Measurements from ENCODE around the gene WIPF2.
"Not testable (repeated sequence)": the region's sequence is repeated elsewhere in the genome, so short reads cannot be mapped to it uniquely, and the experiment has no call there.

Gene WIPF2

DNA sequence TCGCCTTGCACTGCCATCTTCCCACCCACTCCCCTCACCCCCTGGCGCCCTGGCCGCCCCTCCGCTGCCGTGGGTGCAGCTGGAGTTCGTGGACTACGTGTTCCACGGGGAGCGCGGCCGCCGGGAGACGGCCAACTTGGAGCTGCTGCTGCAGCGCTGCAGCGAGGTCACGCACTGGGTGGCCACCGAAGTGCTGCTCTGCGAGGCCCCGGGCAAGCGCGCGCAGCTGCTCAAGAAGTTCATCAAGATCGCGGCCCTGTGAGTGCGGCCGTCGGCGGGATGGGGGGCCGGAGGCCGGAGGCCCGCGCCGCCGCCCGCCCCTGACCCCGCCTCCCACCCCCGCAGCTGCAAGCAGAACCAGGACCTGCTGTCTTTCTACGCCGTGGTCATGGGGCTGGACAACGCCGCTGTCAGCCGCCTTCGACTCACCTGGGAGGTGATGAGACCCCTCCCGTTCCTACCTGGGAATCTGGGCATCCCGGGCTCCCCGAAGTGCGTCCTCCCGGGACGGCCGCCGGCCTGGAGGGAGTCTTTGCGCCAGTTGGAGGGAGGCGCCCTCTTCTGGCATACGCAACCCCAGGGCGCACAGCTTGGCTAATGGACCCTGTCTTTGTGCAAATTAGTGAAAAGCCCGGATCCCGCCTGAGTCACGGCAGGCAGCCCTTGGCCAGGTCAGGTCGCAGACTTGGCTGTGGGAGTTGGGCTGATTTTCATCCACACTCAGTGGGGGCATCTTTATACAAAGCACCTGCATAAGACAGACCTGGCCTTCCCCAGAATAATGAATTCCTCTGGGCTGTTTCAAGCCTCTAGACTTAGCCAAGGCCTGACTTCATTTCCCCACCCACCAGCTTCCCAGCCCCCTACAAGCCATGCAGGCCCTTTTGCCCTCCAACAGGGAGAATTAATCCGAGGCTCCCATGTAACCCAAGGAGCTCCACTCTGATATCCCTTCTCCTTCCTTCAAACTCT is 27.6 kb upstream of the WIPF2 start:
- peak; percentile 52 for DNase-seq (ENCODE audit: low read depth)

DNA sequence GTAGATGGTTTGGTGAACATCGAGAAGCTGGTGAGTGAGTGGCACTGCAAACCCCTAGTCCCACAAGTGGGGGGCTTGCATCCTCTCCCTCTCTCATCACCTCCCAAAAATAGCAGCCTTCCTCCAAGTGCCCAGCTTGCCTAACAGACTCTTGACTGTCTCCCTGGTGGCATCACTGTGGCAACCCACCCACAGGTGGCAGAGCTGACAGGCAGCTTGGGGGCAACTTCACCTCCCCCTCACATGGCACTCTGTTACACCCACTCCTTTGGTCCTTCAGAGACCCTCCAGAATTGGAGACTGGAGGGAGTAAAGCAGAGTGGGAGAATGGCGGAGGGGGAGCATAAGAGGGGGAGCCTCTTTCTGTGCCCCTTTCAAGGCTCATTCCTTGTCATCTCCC is 26.1 kb upstream of the WIPF2 start:
- DNase-seq (ENCODE audit: low read depth), result no peak

DNA sequence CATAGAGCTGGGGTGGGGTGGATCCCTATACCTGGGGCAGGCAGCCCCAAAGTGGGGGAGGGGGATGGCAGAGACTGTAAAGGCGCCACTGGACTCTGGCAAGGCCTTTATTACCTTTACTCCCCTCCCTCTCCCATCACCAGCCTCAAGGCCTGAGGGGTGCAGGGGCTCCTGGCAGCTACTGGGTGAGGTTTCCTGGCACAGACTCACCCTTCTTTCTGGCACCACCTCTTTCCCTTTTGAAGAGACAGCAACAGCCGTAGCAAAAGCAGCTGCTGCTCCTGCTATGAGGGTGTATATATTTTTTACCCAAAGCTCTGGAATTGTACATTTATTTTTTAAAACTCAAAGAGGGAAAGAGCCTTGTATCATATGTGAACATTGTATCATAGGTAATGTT is 24.3 kb upstream of the WIPF2 start:
- no peak for DNase-seq (ENCODE audit: low read depth)

DNA sequence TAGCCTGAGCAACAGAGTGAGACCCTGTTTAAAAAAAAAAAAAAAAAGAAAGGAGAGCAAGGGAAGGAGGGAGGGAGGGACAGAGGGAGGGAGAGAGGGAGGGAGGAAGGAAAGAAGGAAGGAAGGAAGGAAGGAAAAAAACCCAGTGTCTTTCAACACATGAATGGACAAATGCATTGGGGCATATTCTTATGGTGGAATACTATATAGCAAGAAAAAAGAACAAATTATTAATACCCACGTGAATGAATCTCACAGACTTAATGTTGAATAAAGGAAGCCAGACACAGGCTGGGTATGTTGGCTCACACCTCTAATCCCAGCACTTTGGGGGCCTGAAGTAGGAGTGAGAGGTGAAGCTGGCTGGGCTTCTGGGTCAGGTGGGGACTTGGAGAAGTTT is 21.6 kb upstream of the WIPF2 start:
- no peak for DNase-seq (ENCODE audit: low read depth)

DNA sequence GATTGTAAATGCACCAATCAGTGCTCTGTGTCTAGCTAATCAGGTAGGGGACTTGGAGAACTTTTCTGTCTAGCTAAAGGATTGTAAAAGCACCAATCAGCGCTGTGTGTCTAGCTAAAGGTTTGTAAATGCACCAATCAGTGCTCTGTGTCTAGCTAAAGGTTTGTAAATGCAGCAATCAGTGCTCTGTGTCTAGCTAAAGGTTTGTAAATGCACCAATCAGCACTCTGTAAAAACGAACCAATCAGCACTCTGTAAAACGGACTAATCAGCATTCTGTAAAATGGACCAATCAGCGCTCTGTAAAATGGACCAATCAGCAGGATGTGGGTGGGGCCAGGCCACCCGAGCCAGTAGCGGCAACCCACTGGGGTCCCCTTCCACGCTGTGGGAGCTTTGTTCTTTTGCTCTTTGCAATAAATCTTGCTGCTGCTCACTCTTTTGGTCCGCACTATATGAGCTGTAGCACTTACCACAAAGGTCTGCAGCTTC is 21.1 kb upstream of the WIPF2 start:
- not testable (repeated sequence) for DNase-seq (ENCODE audit: low read depth)

DNA sequence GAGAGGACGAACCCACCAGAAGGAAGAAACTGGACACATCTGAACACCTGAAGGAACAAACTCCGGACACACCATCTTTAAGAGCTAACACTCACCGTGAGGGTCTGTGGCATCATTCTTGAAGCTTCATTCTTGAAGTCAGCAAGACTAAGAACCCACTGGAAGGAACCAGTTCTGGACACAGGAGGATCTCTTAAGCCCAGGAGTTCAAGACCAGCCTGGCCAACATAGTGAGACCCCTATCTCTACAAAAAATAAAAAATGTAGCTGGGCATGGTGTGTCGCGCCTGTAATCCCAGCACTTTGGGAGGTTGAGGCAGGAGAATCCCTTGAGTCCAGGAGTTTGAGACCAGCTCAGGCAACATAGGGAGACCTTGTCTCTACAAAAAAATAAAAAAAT is 20.5 kb upstream of the WIPF2 start:
- DNase-seq (ENCODE audit: low read depth), result no peak

DNA sequence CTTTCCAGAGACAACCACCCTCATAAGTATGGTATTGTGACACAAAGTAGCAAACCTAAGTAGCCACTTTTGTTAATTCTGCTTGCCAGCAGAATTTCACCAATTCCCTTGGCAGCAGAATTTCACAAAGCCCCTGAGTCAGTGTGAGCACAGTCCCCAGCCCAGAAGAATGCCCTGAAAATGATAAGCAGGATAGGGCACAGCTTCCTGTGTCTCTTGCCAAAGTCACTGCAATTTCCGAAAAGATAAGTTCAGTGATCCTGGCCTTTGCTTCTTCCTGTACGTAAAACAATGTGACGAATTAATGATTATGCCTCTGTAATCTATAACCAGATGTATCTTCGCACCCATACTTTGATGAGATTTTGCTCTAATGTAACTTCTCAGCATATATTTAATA is 16.0 kb upstream of the WIPF2 start:
- no peak for DNase-seq (ENCODE audit: low read depth)

DNA sequence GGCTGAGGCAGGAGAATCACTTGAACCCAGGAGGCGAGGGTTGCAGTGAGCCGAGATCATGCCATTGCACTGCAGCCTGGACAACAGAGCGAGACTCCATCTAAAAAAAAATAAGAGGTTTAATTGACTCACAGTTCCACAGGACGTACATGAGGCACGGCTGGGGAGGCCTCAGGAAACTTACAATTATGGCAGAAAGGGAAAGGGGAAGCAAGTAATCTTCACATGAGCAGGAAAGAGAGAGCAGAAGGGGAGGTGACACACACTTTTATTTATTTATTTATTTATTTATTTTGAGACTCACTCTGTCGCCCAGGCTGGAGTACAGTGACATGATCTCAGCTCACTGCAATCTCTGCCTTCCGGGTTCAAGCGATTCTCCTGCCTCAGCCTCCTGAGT is 12.9 kb upstream of the WIPF2 start:
- DNase-seq (ENCODE audit: low read depth), result not testable (repeated sequence)

DNA sequence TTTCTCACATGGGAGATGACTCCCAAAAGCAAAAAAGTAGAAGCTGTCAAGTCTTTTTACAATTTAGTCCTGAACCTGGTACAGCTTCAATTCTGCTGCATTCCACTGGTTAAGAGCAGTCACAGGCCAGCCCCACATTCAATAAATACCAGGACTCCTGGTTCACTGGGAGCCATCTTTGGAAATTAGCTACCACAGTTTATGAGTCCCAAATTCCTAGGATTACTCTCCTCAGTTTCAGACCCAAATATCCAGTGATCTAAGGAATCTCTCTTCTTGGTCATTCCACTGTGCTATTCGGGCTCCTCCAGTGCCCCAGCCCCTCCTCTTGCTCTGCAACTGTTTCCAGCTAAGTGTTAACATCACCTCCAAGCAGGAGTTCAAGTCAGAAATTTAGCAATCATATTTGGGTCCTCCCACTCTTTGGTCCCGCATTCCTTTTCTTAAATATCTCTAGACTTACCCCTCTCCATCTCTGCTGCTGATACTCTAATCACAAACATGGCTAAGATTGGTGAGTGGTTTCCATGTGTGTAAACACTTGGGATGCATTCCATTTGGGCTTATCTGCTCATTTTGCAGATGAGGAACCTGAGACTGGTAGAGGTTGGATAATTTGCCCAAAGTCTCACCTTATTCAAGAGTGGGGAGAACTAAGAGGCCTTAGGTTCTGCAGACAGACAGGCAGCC is 9.6 kb upstream of the WIPF2 start:
- DNase-seq (ENCODE audit: low read depth), result no peak

DNA sequence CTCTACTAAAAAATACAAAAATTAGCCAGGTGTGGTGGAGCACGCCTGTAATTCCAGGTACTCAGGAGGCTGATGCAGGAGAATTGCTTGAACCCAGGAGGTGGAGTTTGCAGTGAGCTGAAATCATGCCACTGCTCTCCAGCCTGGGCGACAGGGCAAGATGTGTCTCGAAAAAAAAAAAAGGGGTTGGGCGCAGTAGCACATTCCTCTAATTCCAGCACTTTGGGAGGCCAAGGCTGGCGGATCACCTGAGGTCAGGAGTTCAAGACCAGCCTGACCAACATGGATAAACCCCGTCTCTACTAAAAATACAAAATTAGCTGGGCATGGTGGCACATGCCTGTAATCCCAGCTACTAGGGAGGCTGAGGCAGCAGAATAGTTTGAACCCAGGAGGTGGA is 5.2 kb upstream of the WIPF2 start:
- DNase-seq (ENCODE audit: low read depth), result not testable (repeated sequence)

DNA sequence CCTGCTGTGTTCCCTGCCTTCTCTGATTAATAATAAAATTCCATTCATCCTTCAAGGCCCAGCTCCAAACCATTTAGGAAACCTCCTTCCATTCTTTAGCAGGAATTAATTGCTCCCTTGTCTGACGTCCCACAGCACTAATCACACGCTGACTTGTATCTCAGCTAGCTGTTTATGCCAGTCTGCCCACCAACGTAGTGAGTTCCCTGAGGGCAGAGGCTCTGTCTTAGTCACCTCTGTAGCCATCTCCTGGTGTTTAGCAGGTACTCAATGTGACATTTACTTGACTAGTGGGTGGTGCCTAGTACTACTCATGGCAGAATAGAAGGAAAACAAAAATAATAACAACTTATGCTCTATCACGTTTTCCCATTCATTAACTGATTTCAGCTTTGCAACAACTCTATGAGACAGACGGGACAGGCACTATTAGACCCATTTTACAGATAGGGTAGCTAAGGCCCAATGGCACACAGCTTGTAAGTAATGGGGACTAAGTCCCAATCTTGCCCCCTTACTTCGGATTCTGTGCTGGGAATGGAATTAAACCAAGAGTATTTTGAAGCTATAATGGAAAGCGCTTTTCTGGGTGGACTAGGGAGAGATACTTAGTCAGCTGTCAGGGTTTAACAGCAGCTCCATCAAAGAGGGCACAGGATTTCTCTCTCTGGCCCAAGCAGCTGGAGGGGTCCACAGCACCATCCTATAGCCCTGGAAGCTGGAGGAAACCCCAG is 931 bp upstream of the WIPF2 start:
- DNase-seq (ENCODE audit: low read depth), result no peak

DNA sequence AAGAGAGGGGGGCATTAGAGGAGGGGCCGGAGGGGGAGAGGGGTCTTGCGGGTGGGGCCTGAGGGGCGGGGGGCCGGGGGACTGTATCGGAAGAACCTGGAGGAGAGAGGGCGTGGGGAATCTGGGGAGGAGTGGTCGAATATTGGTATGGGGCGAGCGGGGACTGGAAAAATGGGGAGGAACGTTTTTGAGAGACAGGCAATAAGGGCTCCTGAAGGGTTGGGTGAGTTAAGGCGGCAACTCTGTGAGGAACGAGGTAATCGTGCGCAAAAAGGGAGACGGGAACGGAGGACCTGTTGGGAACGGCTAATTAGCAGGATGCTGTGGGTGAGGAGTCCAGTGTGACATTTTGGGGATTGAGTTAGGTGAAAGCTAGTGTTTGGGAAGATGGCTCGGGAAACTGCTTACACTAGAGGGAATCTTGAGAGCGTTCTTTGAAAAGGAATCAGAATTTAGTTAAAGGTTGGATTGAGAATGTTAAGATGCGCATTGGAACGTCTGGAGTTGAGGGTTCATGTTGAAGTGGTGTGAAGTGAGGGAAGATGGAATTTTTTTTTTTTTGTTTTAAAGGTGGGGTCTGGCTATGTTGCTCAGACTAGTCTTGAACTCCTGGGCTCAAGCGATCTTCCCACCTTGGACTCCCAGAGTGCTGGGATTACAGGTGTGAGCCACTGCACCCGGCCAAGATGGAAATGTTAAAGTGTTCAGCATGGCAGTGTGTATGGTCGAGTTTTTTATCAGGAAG is 662 bp downstream of the WIPF2 start:
- DNase-seq (ENCODE audit: low read depth), result peak; percentile 6

DNA sequence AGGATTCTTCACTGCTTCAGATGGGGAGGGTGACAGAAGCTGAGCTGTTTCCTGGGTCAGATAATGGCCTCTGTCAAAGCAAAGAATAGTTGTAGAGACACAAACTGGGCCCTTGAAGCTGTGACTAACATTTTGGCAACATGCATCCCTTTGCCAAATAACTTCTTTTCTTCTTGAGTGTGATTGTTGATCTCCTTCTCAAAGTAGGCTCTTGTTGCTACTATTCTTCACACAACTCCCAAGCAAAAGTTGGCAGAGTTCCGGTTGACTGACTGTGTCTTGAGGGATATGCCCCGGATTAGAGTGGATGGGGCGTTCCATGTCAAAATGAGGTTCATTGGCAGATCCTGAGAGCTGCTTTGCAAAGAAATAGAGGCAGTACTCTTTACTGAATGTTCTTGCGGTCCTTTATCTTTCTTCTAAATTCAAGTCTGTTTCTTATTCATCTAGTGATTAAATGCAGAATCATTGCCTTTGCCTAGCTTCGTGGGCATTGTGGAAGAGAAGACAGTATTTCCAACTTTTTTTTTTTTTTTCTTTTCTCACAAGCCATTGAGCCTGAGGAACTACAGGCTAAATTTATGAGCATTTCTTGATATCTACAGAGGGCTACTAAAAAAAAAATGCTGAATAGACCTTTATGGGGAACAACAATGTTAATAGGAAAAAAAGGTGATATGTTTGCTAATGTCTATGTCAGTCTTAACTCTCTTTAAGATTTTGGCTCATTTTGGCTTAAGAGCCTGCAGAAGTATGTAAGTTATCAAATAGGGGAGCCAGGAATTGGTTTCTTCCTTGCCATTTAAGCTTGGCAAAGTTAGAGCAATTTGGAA is 5.8 kb downstream of the WIPF2 start:
- no peak for DNase-seq (ENCODE audit: low read depth)

DNA sequence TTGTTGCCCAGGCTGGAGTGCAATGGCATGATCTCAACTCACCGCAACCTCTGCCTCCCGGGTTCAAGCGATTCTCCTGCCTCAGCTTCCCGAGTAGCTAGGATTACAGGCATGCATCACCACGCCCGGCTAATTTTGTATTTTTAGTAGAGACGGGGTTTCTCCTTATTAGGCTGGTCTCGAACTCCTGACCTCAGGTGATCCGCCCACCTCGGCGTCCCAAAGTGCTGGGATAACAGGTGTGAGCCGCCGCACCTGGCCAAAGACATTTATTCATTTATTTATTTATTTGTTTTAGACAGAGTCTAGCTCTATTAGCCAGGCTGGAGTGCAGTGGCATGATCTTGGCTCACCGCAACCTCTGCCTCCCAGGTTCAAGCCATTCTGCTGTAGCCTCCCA is 10.0 kb downstream of the WIPF2 start:
- DNase-seq (ENCODE audit: low read depth), result not testable (repeated sequence)

DNA sequence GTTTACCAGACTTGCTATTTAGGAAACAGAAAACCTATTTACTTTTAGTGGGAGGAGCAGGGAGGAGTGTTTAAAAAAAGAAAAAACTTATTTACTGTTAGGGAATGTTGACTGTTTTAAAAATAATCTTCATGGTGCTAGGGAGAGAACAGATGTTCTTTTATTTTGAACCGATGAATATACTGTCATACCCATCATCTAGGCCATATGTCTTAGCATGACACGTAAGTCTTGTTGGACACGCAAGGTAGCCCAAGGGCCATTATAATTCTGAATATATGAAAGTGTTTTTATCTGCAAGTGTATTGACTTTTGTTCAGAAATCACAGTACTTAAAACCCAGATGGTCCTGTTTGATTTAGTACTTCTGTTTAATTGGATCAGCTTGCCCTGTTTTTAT is 11.6 kb downstream of the WIPF2 start:
- no peak for DNase-seq (ENCODE audit: low read depth)

DNA sequence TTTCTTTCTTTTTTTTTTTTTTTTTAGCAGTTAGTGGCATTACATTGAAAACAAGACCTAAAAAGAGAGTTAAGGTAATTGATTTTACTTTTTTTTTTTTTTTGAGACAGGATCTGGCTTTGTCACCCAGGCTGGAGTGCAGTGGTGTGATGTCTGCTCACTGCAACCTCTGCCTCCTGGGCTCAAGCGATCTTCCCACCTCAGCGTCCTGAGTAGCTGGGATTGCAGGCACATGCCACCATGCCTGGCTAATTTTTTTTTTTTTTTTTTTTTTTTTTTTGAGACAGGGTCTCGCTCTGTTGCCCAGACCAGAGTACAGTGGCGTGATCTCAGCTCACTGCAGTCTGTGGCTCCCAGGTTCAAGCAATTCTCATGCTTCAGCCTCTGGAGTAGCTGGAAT is 12.8 kb downstream of the WIPF2 start:
- DNase-seq (ENCODE audit: low read depth), result not testable (repeated sequence)

DNA sequence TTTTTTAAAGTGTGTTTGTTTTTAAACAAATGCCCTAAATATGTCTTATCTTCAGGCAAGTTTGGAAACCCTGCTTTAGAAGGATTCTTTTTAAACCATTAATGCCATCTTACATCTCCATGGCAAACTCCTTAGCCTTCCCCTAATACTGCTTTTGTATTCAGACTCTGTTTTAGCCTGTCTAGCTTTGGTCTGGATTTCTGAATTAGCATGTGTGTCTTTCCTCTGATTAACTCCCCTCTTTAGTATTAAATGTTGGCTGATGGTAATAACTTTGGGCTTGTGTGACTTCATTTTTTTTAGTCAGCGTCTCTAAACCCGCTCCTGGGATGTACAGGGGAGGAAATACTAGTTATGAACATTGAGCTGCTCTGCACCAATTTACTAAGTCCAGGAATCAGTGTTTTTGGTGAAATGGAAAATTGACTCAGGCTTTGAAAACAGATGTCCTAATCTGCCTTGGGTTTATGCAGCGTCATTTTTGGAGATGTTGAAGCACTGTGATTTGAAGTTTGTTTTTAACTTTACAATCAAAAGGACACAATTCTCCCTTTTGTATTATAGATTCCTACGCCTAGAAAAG is 22.2 kb downstream of the WIPF2 start:
- no peak for DNase-seq (ENCODE audit: low read depth)

DNA sequence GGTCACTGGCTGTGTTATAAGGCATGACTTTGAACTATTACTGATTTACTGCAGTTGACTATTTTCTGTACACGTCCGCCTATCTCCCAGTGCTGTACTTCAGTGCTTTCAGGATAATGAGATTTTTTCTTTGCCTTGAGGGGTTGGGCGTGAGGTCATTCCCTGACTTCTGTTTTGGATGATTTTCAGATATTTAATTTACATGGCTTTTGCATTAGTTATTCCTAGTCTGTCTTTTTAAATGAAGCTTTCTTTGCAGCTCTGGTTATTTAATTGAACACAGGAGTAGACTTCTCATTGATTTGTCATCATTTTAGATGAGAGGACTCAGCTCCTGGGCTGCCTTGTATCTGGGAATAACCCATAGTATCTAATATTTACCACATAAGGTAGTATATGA is 23.7 kb downstream of the WIPF2 start:
- no peak for DNase-seq (ENCODE audit: low read depth)

DNA sequence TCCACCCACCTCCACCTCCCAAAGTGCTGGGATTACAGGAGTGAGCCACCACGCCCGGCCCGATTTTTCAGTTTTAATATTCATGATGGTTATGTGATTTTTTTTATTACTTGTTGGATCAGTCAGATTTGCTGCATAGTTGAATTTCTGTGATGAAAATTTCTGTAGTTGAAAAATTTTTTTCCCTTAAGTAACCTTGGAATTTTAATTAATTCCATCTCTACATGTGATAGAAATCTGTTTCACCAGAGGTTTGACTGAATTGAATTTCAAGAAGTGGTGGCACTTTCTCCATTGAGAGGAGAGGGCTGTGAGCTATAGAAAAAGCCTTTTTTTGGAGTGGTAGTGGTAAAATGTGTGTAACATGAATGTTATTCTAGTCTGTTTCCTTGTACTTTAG is 24.7 kb downstream of the WIPF2 start:
- no peak for DNase-seq (ENCODE audit: low read depth)

DNA sequence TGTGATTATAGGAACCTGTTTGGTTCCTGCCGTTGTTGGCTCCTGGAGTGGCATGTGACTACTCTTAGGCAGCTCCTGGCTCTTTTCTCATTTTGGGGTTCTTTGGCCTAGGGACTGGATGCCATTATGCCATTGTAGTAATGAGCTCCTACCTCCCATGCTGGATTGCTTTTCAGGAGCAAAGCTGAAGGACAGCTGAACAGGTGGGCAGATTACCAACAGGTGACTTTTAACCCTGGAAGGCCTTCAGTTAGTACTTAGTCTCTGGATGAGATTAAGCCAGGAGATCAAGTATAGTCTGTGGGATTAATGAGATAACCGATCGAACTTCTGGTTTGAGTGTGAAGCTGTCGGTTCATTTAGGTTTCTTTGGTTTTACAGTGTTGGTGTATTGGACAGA is 25.2 kb downstream of the WIPF2 start:
- DNase-seq (ENCODE audit: low read depth), result no peak

Data from T follicular helper cell (primary cell).